HepG2 (cell line): Measurements from ENCODE around the gene MRM2. TPM values are rescaled to one million over a fixed set of nuclear protein-coding genes. Genes with fewer than 3 reads are reported as not detected.

ENCODE experiments used
- ATAC-seq: fragments of 200-7000 bp; cut with Tn5 transposase; 3 replicates; pipeline ENCODE4 v1.9.1; 2020; ENCODE audit warnings: mild to moderate bottlenecking, moderate library complexity
- BruUV-seq: library from RNA; stranded (reverse); fragments of 400-500 nt; replicated peaks from 2 replicates; lab custom pipeline; 2021; lab: Mats Ljungman, UMichigan
- CTCF ChIA-PET: fragments of 300-600 bp; formaldehyde crosslinking; extraction: SDS; loops from one replicate; lab custom pipeline; 2021; ENCODE audit warnings: low total read pairs, inconsistent platforms, low intra/inter-chr PET ratio; lab: Yijun Ruan, JAX
- POLR2A ChIA-PET: fragments of 350-600 bp; sonication (Branson Sonifier 250); formaldehyde crosslinking; loops from one replicate; lab custom pipeline; 2020; ENCODE audit warnings: antibody characterized with exemption, inconsistent platforms; lab: Yijun Ruan, JAX
- DNase-seq: peaks from one replicate; pipeline ENCODE4 v3.0.0-alpha.2; 2015; ENCODE audit warnings: low spot score
- FAIRE-seq: peaks from 3 replicates; lab custom pipeline; 2011; peaks lifted over from hg19 to GRCh38; lab: Jason Lieb, UNC
- H2AFZ ChIP-seq: one replicate; pipeline ENCODE4 v1.6.1; 2011; ENCODE audit warnings: low read length, inconsistent platforms
- H3K27ac ChIP-seq: fragments of 300-600 bp; 3 replicates; pipeline ENCODE4 v1.8.0; 2011; ENCODE audit warnings: mixed run types, mild to moderate bottlenecking, mixed read lengths, low read length, inconsistent platforms; ENCODE audit not compliant: insufficient read depth; ENCODE audit errors: extremely low read length
- H3K27me3 ChIP-seq, 2 experiments: fragments of 200-600 bp in 1 of 2; 2 replicates in 1 of 2; 3 replicates in 1 of 2; pipeline versions ENCODE4 v1.6.0 to v1.8.0; 2011; ENCODE audit warnings: low read length in 2 of 2, mild to moderate bottlenecking in 2 of 2, moderate library complexity in 2 of 2, inconsistent platforms in 1 of 2; ENCODE audit not compliant: insufficient read depth in 2 of 2, control insufficient read depth in 1 of 2
- H3K36me3 ChIP-seq, 2 experiments: fragments of 200-600 bp in 1 of 2; replicated peaks in 1 of 2; 2 replicates in 1 of 2; 3 replicates in 1 of 2; pipeline versions ENCODE4 v1.5.1 to v1.8.0; 2011; ENCODE audit warnings: low read length in 2 of 2, inconsistent platforms in 1 of 2; ENCODE audit not compliant: insufficient read depth in 2 of 2, control insufficient read depth in 1 of 2
- H3K4me1 ChIP-seq: 2 replicates; pipeline ENCODE4 v1.5.1; 2012; ENCODE audit warnings: low read length, inconsistent platforms; ENCODE audit not compliant: insufficient read depth
- H3K4me2 ChIP-seq: 2 replicates; pipeline ENCODE4 v1.6.0; 2011; ENCODE audit warnings: low read depth, low read length, inconsistent platforms
- H3K4me3 ChIP-seq, 3 experiments: fragments of 200-600 bp in 1 of 3; sonication (generic), shearing (Covaris generic) in 1 of 3; replicated peaks in 1 of 3; 2 replicates each; pipeline ENCODE4 v1.5.1; 2011 to 2016; ENCODE audit warnings: low read length in 3 of 3, inconsistent platforms in 2 of 3, low read depth in 2 of 3, mild to moderate bottlenecking in 2 of 3, control low read depth in 1 of 3, mixed read lengths in 1 of 3; ENCODE audit not compliant: insufficient read depth in 1 of 3
- H3K79me2 ChIP-seq: one replicate; pipeline ENCODE4 v1.6.1; 2011; ENCODE audit warnings: low read length, inconsistent platforms; ENCODE audit not compliant: insufficient read depth
- H3K9ac ChIP-seq: 2 replicates; pipeline ENCODE4 v1.6.0; 2011; ENCODE audit warnings: mild to moderate bottlenecking, low read depth, low read length, inconsistent platforms; ENCODE audit not compliant: insufficient read depth
- H3K9me3 ChIP-seq: 2 replicates; pipeline ENCODE4 v1.5.1; 2012; ENCODE audit warnings: mild to moderate bottlenecking, low read length
- H4K20me1 ChIP-seq: 2 replicates; pipeline ENCODE4 v1.6.0; 2011; ENCODE audit warnings: inconsistent platforms, mild to moderate bottlenecking, low read length, moderate library complexity; ENCODE audit not compliant: insufficient read depth
- HDAC1 ChIP-seq: sonication (generic); formaldehyde crosslinking; IDR thresholded peaks from 2 replicates; pipeline ENCODE4 v1.5.1; 2020; ENCODE audit warnings: mild to moderate bottlenecking, missing genetic modification reagents
- KDM5A ChIP-seq: fragments of 200-600 bp; sonication (generic); IDR thresholded peaks from 2 replicates; pipeline ENCODE4 v1.7.0; 2018; ENCODE audit warnings: antibody characterized with exemption, mild to moderate bottlenecking, low read length, borderline replicate concordance
- MTA3 ChIP-seq: sonication (generic); formaldehyde crosslinking; IDR thresholded peaks from 2 replicates; pipeline ENCODE4 v1.4.0; 2020; ENCODE audit warnings: missing genetic modification reagents
- MXD1 ChIP-seq: sonication (generic); formaldehyde crosslinking; IDR thresholded peaks from 2 replicates; pipeline ENCODE4 v1.4.0; 2020; ENCODE audit warnings: mild to moderate bottlenecking, missing genetic modification reagents
- PITX1 ChIP-seq: sonication (generic); formaldehyde crosslinking; IDR thresholded peaks from 2 replicates; pipeline ENCODE4 v1.5.1; 2020; ENCODE audit warnings: mild to moderate bottlenecking, missing genetic modification reagents
- PRDM10 ChIP-seq: sonication (generic); formaldehyde crosslinking; IDR thresholded peaks from 2 replicates; pipeline ENCODE4 v1.4.0; 2020; ENCODE audit warnings: low read depth, missing genetic modification reagents
- ZNF556 ChIP-seq: sonication (generic); formaldehyde crosslinking; IDR thresholded peaks from 2 replicates; pipeline ENCODE4 v1.4.0; 2020; ENCODE audit warnings: mild to moderate bottlenecking, missing genetic modification reagents, borderline replicate concordance
- ZNF800 ChIP-seq: sonication (generic); formaldehyde crosslinking; IDR thresholded peaks from 2 replicates; pipeline ENCODE4 v1.4.0; 2020; ENCODE audit warnings: missing genetic modification reagents
- WGBS: methylation state at CpG from one replicate; pipeline ENCODE4 v1.1.6; 2017; ENCODE audit warnings: low lambda C conversion rate; 5-methylcytosine and 5-hydroxymethylcytosine counted together
- in situ Hi-C: cut with HindIII; loops from 2 replicates; pipeline ENCODE4 v1.10.0; 2017; ENCODE audit warnings: low pct_unique_long_range_greater_than_20kb; ENCODE audit not compliant: extremely low pct_ligation_motif_present
- intact Hi-C: fragments of 100-400 bp; cut with micrococcal nuclease; formaldehyde crosslinking; loops from one replicate; pipeline ENCODE4 v1.10.0; 2022; ENCODE audit not compliant: unreplicated experiment
- polyA plus RNA-seq, 8 experiments: library from polyadenylated mRNA; depleted of rRNA in 3 of 8; stranded (reverse) in 7 of 8; unstranded in 1 of 8; fragments of >200 nt; fragmentation: Illumina TruSeq in 4 of 8; extraction: Trizol in 4 of 8; gene quantifications; 2 replicates each; pipeline versions ENCODE4 v1.2.1 to v1.2.3, GENCODE V29; 2011 to 2016; ENCODE audit warnings: low read depth in 4 of 8, missing spikeins in 1 of 8, mixed read lengths in 1 of 8; ENCODE audit not compliant: insufficient read depth in 1 of 8
- total RNA-seq, 5 experiments: library from RNA; depleted of rRNA; stranded (reverse); fragments of >200 nt; fragmentation: Illumina TruSeq; extraction: Trizol; gene quantifications; 2 replicates each; pipeline ENCODE4 v1.2.3, GENCODE V29; 2016; ENCODE audit warnings: low read depth in 1 of 5

MRM2 gene
- total and polyA plus RNA-seq, 2 of the 13 experiments (the other 11 are each of a cell fraction or from before 2014, with no cell fraction given): 13.2 to 34.2 TPM

- intact Hi-C loops: no loop called here
- POLR2A ChIA-PET: no interaction called here
- no peaks in the 10 kb centered on the region for H3K9me3 ChIP-seq
- FAIRE-seq: no peak
- TF ChIP-seq ZNF556 (CRISPR knock-in tag) (no peak), ZNF800 (no peak), KDM5A (no peak), PITX1 (CRISPR knock-in tag) (no peak), MXD1 (CRISPR knock-in tag) (no peak), MTA3 (CRISPR knock-in tag) (no peak), HDAC1 (CRISPR knock-in tag) (no peak), PRDM10 (no peak)
- CTCF ChIA-PET: no interaction called here
- no peaks in the 10 kb centered on the region for H4K20me1 ChIP-seq
- no peak for ATAC-seq
- no peak overlapping the region for H3K27ac ChIP-seq
- in situ Hi-C loops: loop anchor here (5.0 to 25.0 kb wide), 2 partner anchors 106 to 621 kb away; no protein-coding TSS in a partner anchor
- no peaks in the 10 kb centered on the region for H3K27me3 ChIP-seq
- no TSS peak for BruUV-seq
- no peak overlapping the region for H3K9ac ChIP-seq
- no peak for DNase-seq
- no peaks in the 10 kb centered on the region for H3K79me2 ChIP-seq
- H3K4me3 ChIP-seq: no peak overlapping the region
- H2AFZ ChIP-seq: no peak overlapping the region
- H3K4me2 ChIP-seq: no peak overlapping the region
- peaks cover 24 to 85% of the 10 kb centered on the region in 2 experiments; a peak in 4 of 5 replicates for H3K36me3 ChIP-seq
- WGBS: 94% methylated on average over 16 of the region's 16 CpGs
- no peaks in the 10 kb centered on the region for H3K4me1 ChIP-seq
Measured at GRCh38 chr7:2208712-2209111, 33.3 kb downstream of the MRM2 start.
